ENCODE data around the gene CRAMP1. TPM values are rescaled to one million over a fixed set of nuclear protein-coding genes. Genes with fewer than 3 reads are reported as not detected.
A peak's percentile ranks its signal among the peaks of the same experiment; 100 is the strongest.
"Not testable (repeated sequence)": the region's sequence is repeated elsewhere in the genome, so short reads cannot be mapped to it uniquely, and the experiment has no call there.

Gene CRAMP1
- total RNA-seq, 4 donors from 2014 or later = 5.2 to 9.9 (median 8.0) TPM

GRCh38 chr16:1701216-1701878 lies 89.2 kb downstream of the CRAMP1 start:
- TF ChIP-seq CTCF (IDR thresholded peaks at IDR 0.05) = no peak
- TF ChIP-seq POLR2A (IDR thresholded peaks at IDR 0.05) = no peak
- Histone ChIP-seq H3K4me1 (peaks cover 10 to 65% (median 40%) of the 10 kb centered on the region in 3 donors), H3K27me3 (no peaks in the 10 kb centered on the region), H3K4me3 (no peak overlapping the region), H3K27ac (peak overlapping the region; percentile 61 to 98 (median 70)), H3K36me3 (peaks cover 0 to 60% (median 16%) of the 10 kb centered on the region in 3 donors), H3K9me3 (no peaks in the 10 kb centered on the region)
- intact Hi-C loops (cut with DNase I) = no loop called here
- no peak for DNase-seq
- 39 to 52% methylated on average over 6 of the region's 6 CpGs for WGBS, 2 donors

- H3K27me3 ChIP-seq; H3K9me3 ChIP-seq; DNase-seq; intact Hi-C loops (cut with DNase I): not testable (repeated sequence)
- peak overlapping the region; percentile 93 to 98 (median 94) for H3K27ac ChIP-seq
- 0 to 1% methylated on average over 15 to 16 of the region's 16 CpGs for WGBS, 2 donors
- H3K4me3 ChIP-seq = peak overlapping the region; percentile 43 to 97 (median 73)
- H3K36me3 ChIP-seq = peaks cover 0 to 32% (median 0%) of the 10 kb centered on the region in 3 donors
- peaks cover 25 to 87% (median 51%) of the 10 kb centered on the region in 3 donors for H3K4me1 ChIP-seq
These were observed 93.1 kb downstream of the CRAMP1 start for GRCh38 chr16:1705324-1705687.

DNA sequence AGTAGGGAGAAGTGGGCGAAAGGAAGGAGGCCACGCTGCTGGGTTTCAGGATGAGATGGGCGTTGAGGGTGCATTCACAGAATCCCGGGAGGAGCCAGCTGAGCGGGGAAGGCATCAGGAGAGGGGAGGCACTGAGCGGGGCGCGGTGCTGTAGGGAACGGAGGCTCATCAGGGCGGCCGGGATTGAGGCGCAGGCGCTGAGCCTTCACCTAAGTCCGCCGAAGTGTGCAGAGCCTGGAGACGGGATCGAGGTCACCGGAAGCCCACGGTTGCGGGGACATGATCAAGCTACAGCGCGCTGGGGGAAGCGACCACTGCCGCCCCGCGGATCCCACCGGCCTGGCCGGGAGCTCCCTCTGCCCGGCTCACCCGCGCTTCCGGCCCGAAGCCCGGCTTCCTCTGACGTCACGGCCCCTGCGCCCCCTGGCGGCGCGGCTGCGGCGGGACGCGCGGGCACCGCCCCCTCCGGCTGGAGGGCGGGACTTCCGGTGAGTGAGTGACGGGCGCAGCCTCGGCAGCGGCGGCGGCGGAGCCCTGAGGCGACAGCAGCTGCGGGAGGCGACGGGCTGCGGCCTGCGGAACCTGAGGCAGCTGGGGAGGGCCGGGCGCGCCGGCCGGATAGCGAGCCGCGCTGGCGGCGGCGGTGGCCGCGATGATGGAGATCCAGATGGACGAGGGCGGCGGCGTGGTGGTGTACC lies 93.7 kb downstream of the CRAMP1 start, which contains the start of gene MAPK8IP3:
TSS of gene MAPK8IP3 (plus strand) at position 508 of the 698 bp plus-strand sequence. CDS start at position 653, 145 bp downstream.
- intact Hi-C loops (cut with DNase I) = no loop called here
- Histone ChIP-seq H3K9me3 (no peaks in the 10 kb centered on the region), H3K4me3 (peak within 1 kb of the TSS; percentile 43 to 97 (median 73)), H3K27ac (peak within 1 kb of the TSS; percentile 93 to 98 (median 94)), H3K4me1 (peaks cover 23 to 81% (median 46%) of the 10 kb centered on the region in 3 donors), H3K27me3 (no peaks in the 10 kb centered on the region), H3K36me3 (peaks cover 0 to 28% (median 0%) of the 10 kb centered on the region in 3 donors)
- TF ChIP-seq CTCF (IDR thresholded peaks at IDR 0.05) = peak; percentile 90 to 100 (median 100)
- peak in 3 of 4 donors; percentile 91 to 99 (median 97) for TF ChIP-seq POLR2A (IDR thresholded peaks at IDR 0.05)
- DNase-seq = peak; percentile 62
- WGBS, 2 donors = 0% methylated on average over 17 to 33 of the region's 79 CpGs

DNA sequence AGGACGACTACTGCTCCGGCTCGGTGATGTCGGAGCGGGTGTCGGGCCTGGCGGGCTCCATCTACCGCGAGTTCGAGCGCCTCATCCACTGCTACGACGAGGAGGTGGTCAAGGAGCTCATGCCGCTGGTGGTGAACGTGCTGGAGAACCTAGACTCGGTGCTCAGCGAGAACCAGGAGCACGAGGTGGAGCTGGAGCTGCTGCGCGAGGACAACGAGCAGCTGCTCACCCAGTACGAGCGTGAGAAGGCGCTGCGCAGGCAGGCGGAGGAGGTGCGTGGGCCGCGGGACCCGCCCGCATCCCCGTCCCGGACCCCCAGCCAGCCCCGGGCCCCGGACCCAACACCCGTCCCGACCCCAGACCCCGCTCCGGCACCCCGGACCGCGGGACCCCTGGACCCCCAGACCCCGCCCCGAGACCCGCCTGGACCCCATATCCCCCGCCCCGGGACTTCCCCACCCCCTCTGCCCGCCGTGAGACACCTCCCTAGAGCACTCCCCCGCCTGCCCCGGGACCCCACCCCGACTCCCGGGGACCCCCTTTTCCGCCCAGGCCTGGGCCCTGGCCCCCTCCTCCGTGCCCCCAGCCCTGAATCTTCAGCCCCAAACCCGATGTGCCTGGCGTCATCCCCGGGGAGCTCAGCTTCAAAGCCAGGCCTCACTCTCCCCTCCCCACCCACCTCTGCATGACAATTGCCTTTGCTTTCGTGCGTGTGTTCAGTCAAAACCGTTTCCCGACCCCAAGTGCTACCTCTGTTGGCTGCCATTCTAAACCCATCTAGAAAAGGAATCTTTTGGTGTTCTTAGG lies 94.4 kb downstream of the CRAMP1 start:
- Histone ChIP-seq H3K27me3 (no peaks in the 10 kb centered on the region), H3K9me3 (no peaks in the 10 kb centered on the region), H3K4me3 (peak overlapping the region; percentile 43 to 97 (median 73)), H3K27ac (peak overlapping the region; percentile 93 to 98 (median 94)), H3K36me3 (peaks cover 0 to 29% (median 0%) of the 10 kb centered on the region in 3 donors), H3K4me1 (peaks cover 21 to 74% (median 44%) of the 10 kb centered on the region in 3 donors)
- intact Hi-C loops (cut with DNase I) = no loop called here
- 0 to 1% methylated on average over 8 to 16 of the region's 62 CpGs for WGBS, 2 donors
- no peak for TF ChIP-seq CTCF (IDR thresholded peaks at IDR 0.05)
- no peak for TF ChIP-seq POLR2A (IDR thresholded peaks at IDR 0.05)
- DNase-seq = no peak

DNA sequence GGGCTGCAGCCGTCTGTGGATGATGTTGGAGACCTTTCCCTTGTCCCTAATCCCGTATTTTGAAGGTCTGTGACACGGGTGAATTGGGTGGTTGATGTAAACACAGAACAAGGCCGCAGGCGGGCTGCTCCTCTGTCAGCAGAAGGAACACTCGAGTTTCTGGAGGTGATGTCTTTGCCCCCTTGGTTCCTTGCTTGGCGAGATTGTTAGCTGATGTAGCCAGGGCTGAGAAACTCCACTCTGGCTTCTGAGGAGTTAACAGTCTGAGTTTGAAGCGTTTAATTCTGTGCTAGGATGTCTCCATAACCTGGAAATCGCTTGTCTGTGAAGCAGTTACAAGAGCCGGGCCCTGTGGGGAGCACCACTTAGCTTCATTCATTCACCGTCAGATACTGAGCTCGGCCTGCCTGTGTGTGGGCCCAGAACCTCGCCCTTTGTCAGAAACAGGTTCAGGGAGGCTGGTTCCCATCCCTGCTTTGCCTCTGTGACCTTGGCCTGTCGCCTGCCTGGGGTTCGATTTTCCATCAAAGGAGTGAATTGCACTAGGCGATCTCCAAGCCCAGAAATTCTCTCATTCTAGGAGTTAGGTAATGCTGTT lies 95.1 kb downstream of the CRAMP1 start:
- Histone ChIP-seq H3K9me3 (no peaks in the 10 kb centered on the region), H3K27ac (peak overlapping the region; percentile 93 to 98 (median 94)), H3K4me3 (peak overlapping the region; percentile 43 to 97 (median 73)), H3K36me3 (peaks cover 0 to 26% (median 0%) of the 10 kb centered on the region in 3 donors), H3K4me1 (peaks cover 22 to 69% (median 37%) of the 10 kb centered on the region in 3 donors), H3K27me3 (no peaks in the 10 kb centered on the region)
- WGBS, 2 donors = 14 to 20% methylated on average over 9 to 13 of the region's 16 CpGs
- no peak for DNase-seq
- intact Hi-C loops (cut with DNase I) = no loop called here
- no peak for TF ChIP-seq CTCF (IDR thresholded peaks at IDR 0.05)
- TF ChIP-seq POLR2A (IDR thresholded peaks at IDR 0.05) = no peak
